LNCaP clone FGC (cell line): Measurements from ENCODE around the gene USB1.

Experiments
- DNase-seq: peaks from one replicate; pipeline ENCODE4 v3.0.0-alpha.2; 2011; ENCODE audit warnings: low read depth
- H3K4me3 ChIP-seq: 2 replicates; pipeline ENCODE4 v1.5.1; 2011; ENCODE audit warnings: mild to moderate bottlenecking, low read depth, low read length, control low read depth
- TF ChIP-seq, protein P1 (sequence below): IDR thresholded peaks from 2 replicates; pipeline ENCODE4 v1.5.1; 2012; ENCODE audit warnings: mild to moderate bottlenecking; ENCODE audit not compliant: control insufficient read depth, insufficient read depth; ENCODE audit errors: extremely low read depth

USB1 gene

DNA sequence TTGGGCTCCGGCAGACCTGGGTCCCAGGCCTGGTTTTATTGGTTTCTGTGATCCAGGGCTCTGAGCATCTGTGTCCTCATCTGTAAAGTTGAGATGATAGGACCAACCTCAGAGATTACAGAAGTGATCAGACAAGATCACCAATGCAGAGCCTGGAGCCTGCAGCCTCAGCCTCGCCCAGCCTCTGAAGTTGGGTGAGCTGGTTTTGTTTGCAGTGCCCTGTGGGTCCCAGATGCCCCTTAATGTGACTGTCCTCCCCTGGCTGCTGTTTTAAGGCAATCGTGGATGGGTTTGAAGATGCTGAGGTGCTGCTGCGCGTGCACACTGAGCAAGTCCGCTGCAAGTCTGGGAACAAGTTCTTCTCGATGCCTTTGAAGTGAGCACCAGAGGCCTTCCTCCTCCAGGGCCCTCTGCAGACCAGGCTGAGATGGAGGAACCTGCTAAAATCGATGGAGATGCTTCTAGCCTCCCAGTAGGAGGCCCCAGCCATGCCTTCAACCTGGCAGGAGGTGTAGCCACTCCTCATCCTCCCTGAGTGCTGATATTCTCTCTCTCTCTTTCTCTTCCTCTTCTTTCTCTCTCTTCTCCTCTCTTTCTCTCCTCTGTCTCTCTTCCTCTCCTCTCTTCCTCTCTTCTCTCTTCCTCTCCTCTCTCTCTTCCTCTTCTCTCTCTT is 18.8 kb downstream of the USB1 start:
- DNase-seq = no peak
- no peak overlapping the region for H3K4me3 ChIP-seq
- TF ChIP-seq, protein P1, sequence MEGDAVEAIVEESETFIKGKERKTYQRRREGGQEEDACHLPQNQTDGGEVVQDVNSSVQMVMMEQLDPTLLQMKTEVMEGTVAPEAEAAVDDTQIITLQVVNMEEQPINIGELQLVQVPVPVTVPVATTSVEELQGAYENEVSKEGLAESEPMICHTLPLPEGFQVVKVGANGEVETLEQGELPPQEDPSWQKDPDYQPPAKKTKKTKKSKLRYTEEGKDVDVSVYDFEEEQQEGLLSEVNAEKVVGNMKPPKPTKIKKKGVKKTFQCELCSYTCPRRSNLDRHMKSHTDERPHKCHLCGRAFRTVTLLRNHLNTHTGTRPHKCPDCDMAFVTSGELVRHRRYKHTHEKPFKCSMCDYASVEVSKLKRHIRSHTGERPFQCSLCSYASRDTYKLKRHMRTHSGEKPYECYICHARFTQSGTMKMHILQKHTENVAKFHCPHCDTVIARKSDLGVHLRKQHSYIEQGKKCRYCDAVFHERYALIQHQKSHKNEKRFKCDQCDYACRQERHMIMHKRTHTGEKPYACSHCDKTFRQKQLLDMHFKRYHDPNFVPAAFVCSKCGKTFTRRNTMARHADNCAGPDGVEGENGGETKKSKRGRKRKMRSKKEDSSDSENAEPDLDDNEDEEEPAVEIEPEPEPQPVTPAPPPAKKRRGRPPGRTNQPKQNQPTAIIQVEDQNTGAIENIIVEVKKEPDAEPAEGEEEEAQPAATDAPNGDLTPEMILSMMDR = no peak

DNA sequence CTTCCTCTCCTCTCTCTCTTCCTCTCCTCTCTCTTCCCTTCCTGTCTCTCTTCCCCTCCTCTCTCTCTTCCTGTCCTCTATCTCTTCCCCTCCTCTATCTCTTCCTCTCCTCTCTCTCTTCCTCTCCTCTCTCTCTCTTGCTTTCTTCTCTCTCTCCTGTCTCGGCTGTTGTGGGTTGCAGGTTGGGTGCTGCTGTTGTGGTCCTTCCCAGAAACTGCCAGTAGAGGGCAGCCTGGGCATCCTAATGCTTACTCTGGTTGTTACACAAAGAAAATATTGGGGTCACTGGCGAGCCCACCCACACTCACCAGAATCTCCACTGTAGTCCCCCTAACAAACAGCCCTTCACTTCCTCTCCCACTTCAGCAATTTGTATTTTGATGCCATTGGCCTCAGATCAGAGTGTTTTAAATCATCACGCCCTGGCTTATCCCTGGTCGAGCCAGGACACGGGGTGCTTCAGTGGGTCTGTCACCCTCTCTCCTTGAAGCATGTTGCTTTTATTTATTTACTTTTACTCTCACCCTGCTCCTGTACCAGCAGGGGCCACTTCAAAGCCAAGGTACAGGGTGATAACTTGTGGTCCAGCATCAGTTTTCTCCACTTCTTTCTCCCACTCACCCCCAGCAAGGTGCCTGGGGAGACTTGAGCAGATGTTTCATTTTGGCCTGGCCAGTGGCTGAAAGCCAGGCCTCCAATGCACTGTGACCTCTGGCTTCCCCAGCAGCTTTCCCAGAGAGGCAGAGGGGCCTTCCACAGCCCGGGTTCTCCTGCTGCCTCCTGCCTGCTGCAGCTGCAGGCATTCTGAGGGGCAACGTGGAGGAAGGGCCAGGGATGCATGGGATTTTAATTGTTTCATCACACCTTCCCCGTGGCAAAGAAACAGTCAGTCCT is 19.7 kb downstream of the USB1 start:
- TF ChIP-seq, protein P1 = peak; percentile 93
- H3K4me3 ChIP-seq = no peak overlapping the region
- no peak for DNase-seq

DNA sequence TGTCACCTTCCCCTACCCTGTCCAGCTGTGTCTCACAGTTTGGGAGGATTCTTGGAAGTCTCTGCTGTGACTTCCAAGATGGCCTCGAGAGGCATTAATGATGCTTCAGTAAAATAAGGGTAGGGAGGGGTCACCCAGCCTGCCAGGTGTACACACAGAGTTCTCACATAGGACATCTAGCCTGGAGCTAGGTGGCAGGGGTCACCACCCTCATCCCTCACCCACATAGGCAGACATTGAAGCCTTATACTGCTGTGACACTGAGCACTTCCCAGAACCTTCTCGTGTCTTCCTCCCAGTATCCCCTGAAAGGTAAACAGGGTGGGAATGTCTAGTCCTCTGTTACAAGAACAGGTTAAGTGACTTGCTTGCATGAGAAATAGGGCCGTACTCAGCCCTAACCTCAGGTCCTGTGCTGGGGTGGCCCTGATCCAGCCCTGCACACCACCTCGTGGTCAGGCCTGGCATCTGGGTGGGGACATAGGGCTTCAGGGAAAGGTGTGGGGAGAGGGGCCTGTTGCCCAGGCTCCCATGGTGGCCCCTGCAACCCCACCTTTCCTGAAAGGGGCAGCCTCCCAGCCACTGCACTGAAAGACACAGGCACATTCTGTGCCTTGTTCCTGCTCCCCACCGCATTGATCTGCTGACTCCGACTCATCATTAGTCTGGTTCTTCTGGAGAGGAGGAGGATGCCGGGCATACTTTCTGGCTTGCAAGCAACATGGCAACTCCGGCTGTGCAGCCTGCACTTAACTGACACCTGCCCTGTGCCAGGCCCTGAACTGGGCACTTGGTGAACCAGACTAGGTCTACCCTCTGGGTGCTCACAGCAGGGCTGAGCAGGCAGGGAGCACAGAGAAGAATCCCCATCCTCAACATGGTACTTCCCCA is 20.7 kb downstream of the USB1 start:
- DNase-seq = no peak
- TF ChIP-seq, protein P1 = no peak
- no peak overlapping the region for H3K4me3 ChIP-seq

DNA sequence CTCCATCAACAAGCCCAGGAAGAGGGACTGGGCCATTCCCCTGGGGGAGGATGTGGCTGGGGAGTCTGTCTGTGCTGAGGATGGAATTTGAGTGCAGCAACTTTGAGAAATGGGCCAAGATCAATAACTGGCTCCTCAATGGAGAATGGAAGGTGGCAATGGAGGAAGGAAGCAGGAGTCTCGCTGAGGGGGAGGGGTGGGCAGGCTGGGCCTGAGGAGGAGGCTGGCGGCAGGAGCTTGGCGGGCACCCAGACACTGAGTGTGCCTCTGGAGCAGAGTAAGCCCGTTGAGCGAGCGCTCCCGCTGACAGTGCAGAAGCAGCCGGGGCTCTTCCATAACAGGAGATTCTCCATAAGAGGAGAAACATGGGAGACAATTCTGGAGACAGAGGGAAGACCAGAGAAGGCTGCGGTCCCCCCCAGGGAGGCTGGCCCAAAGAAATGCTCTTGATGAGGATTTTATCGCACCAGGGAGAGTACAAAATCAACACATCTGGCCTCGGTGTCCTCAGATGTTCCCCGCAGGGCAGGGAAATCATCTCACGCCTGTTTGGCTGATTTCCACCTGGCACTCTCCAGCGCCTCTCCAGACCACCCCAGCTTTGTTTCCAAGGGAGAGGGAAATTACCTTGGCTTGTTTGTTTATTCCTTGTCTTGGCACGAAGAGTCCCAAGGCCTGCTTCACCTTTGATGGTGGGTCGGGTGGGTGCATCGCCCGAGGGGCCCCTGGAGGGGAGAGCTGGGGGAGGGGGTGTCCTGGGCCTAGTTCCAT is 21.6 kb downstream of the USB1 start:
- no peak overlapping the region for H3K4me3 ChIP-seq
- DNase-seq = peak; percentile 67
- TF ChIP-seq, protein P1 = no peak

DNA sequence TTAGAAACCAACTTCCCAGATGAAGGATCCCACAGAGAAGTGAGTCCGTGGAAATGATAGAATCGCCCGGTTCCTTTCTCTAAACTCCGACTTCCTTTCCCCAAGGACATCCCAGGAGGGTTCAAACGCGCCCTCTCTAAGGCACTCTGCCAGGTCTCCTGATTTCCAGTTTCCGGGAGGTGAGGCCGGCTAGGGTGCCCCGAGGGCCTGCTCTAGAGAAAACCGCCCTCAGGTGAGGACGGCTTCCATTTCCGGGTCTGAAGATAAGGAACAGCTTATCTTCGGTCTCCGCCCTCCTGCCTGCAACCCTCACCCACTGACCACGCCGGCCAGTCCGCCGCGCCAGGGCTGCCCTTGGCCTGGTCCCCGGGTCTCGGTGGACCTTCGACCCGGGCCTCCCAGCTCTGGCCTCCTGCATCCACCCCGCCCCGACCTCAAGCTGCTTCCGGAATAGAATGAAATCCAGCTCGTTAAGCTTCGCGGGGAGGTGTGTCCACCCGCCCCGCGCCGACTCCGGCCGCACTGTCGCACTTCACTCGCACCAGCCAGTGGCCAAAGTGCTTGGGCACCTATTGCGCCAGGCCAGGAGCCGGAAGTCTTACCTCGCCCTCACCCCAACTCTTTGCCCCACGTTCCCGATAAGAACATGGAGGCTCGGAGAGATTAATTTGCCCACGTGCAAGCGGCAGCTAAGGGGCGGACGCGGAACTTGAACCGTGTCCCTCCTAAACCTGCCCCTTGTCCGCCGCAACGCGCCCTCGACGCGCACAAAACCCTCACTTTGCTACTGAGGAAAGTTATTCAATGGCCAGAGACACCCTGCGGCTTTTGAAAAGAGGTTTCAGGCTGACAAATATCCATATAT is 23.5 kb downstream of the USB1 start:
- TF ChIP-seq, protein P1 = no peak
- DNase-seq = no peak
- H3K4me3 ChIP-seq = peak overlapping the region; percentile 85
